ENCODE data around the gene KLK1. TPM values are rescaled to one million over a fixed set of nuclear protein-coding genes. Genes with fewer than 3 reads are reported as not detected.

The KLK1 gene
- polyA plus RNA-seq, 3 donors from 2014 or later: not detected

DNA sequence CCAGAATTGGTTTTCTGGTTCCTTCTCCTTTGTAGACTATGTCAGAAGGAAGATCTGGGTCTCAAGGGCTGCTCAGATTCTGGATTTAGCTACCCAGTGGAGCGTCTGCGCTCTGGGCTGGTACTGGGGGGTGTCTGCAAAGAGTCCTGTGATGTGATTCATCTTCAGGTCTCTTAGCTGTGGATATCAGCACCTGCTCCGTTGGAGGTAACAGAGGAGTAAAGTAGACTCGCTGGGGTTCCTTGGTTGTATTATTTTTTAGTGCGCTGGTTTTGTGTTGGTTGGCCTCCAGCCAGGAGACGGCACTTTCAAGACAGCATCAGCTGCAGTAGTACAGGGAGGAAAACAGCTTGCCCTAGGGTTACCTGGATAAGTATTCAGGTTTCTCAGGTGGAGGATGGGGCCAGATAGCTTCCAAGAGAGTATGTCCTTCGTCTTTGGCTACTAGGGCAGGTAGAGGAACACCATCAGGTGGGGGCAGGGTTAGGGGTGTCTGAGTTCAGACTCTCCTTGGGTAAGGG lies 20.2 kb upstream of the KLK1 start:
- Mint-ChIP-seq H3K4me1 (no peaks in the 10 kb centered on the region), H3K36me3 (peaks cover 0 to 7% (median 0%) of the 10 kb centered on the region in 3 donors), H3K9me3 (peaks cover 0 to 10% (median 3%) of the 10 kb centered on the region in 6 donors), H3K27me3 (ENCODE audit: low read depth in 3 of 3) (peaks cover 1 to 6% (median 2%) of the 10 kb centered on the region in 3 donors), H3K4me3 (no peak overlapping the region), H3K27ac (no peak overlapping the region)
- no peak for DNase-seq

DNA sequence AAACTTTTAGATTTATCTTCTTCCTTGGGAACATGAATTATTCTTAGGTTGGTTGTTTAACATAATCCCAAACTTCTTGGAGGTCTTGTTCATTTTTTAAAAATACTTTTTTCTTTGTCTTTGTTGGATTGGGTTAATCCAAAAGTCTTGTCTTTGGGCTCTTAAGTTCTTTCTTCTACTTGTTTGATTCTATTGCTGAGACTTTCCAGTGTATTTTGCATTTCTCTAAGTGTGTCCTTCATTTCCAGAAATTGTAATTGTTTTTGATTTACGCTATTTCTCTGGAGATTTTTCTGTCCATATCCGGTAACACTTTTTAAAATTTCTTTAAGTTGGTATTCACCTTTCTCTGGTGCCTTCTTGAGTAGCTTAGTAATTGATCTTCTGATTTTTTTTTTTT lies 19.6 kb upstream of the KLK1 start:
- Mint-ChIP-seq H3K9me3 (peaks cover 0 to 10% (median 3%) of the 10 kb centered on the region in 6 donors), H3K4me3 (no peak overlapping the region), H3K36me3 (peaks cover 0 to 7% (median 0%) of the 10 kb centered on the region in 3 donors), H3K4me1 (no peaks in the 10 kb centered on the region), H3K27ac (no peak overlapping the region), H3K27me3 (ENCODE audit: low read depth in 3 of 3) (peaks cover 2 to 6% (median 2%) of the 10 kb centered on the region in 3 donors)
- DNase-seq: no peak

DNA sequence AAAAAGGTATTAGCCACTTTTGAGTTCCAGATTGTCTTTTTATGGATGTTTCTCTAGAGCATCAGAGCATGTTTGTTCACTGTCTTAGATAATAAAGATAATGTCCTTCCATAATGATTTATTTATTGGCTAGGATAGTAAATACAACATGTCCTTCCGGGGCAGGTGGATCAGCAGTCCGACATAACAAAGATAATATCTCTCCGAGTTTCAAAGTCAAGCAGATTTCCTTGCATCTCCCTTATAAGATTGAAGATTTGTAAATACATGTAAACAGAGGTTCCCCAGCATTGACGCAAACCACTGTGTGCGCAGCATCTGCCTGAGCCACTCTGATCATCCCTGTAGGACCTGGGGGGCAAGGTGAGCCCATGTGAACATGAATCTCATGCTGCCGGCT lies 18.5 kb upstream of the KLK1 start:
- H3K36me3 Mint-ChIP-seq: peaks cover 0 to 7% (median 0%) of the 10 kb centered on the region in 3 donors
- peaks cover 3 to 6% (median 4%) of the 10 kb centered on the region in 3 donors for H3K27me3 Mint-ChIP-seq (ENCODE audit: low read depth in 3 of 3)
- peaks cover 0 to 10% (median 3%) of the 10 kb centered on the region in 6 donors for H3K9me3 Mint-ChIP-seq
- DNase-seq: no peak
- H3K27ac Mint-ChIP-seq: no peak overlapping the region
- no peak overlapping the region for H3K4me3 Mint-ChIP-seq
- H3K4me1 Mint-ChIP-seq: peaks cover 0 to 2% of the 10 kb centered on the region in 2 donors

DNA sequence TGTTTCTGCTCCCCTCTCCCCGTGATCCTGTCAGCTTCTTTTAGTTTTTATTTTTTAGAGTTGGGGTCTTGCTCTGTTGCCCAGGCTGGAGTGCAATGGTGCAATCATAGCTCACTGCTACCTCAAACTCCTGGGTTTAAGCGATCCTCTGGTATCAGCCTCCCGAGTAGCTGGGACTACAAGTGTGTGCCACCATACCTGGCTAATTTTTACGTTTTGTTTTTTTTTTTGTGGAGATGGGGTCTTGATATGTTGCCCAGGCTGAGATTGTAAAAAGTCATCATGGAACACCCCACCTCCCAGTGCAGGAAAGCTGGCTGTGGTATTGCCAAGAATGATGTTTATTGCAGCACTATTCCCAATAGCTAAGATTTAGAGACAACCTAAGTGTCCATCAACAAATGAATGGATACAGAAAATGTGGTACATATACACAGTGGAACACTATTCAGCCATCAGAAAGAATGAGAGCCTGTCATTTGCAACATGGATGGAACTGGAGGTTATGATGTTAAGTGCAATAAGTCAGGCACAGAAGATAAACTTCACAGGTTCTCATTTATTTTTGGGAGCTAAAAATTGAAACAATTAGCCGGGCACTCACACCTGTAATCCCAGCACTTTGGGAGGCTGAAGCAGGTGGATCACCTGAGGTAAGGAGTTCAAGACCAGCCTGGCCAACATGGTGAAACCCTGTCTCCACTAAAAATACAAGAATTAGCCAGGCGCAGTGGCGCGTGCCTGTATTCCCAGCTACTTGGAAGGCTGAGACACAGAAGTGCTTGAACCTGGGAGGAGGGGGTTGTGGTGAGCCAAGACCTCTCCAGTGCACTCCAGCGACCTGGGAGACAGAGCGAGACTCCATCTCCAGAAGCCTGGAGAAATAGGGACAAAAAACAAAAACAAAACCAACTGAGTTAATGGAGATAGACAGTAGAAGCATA lies 16.4 kb upstream of the KLK1 start:
- H3K9me3 Mint-ChIP-seq: peaks cover 0 to 10% (median 3%) of the 10 kb centered on the region in 6 donors
- H3K27me3 Mint-ChIP-seq (ENCODE audit: low read depth in 3 of 3): peaks cover 4 to 12% (median 8%) of the 10 kb centered on the region in 3 donors
- peaks cover 0 to 7% (median 0%) of the 10 kb centered on the region in 3 donors for H3K36me3 Mint-ChIP-seq
- DNase-seq: no peak
- no peak overlapping the region for H3K27ac Mint-ChIP-seq
- no peak overlapping the region for H3K4me3 Mint-ChIP-seq
- H3K4me1 Mint-ChIP-seq: peaks cover 12 to 13% of the 10 kb centered on the region in 2 donors

- Mint-ChIP-seq H3K27ac (peak overlapping the region in 1 of 6 donors; percentile 70), H3K4me3 (peak overlapping the region in 1 of 5 donors; percentile 38), H3K4me1 (peaks cover 13% of the 10 kb centered on the region in 2 donors), H3K27me3 (ENCODE audit: low read depth in 3 of 3) (peaks cover 3 to 12% (median 4%) of the 10 kb centered on the region in 3 donors), H3K9me3 (peaks cover 0 to 4% (median under 1%) of the 10 kb centered on the region in 6 donors), H3K36me3 (peaks cover 0 to under 1% (median 0%) of the 10 kb centered on the region in 3 donors)
- no peak for DNase-seq
Observed at GRCh38 chr19:50838239-50838638, 14.7 kb upstream of the KLK1 start.

- no peaks in the 10 kb centered on the region for H3K36me3 Mint-ChIP-seq
- H3K4me1 Mint-ChIP-seq: peaks cover 13% of the 10 kb centered on the region in 2 donors
- no peak for DNase-seq
- peak overlapping the region in 2 of 6 donors; percentile 18 to 31 for H3K27ac Mint-ChIP-seq
- H3K27me3 Mint-ChIP-seq (ENCODE audit: low read depth in 3 of 3): peaks cover 4 to 10% (median 10%) of the 10 kb centered on the region in 3 donors
- peaks cover 0 to 2% (median 0%) of the 10 kb centered on the region in 6 donors for H3K9me3 Mint-ChIP-seq
- peak overlapping the region; percentile 1 to 94 (median 87) for H3K4me3 Mint-ChIP-seq
Observed at GRCh38 chr19:50837300-50837699, 13.7 kb upstream of the KLK1 start.

- peak overlapping the region in 3 of 6 donors; percentile 24 to 78 (median 66) for H3K27ac Mint-ChIP-seq
- peak overlapping the region; percentile 86 to 94 (median 89) for H3K4me3 Mint-ChIP-seq
- peaks cover 13% of the 10 kb centered on the region in 2 donors for H3K4me1 Mint-ChIP-seq
- no peaks in the 10 kb centered on the region for H3K36me3 Mint-ChIP-seq
- peaks cover 0 to 2% (median 0%) of the 10 kb centered on the region in 6 donors for H3K9me3 Mint-ChIP-seq
- no peak for DNase-seq
- H3K27me3 Mint-ChIP-seq (ENCODE audit: low read depth in 3 of 3): peaks cover 4 to 14% (median 10%) of the 10 kb centered on the region in 3 donors
Observed at GRCh38 chr19:50836543-50837195, 13.1 kb upstream of the KLK1 start.

GRCh38 chr19:50835785-50836542 lies 12.4 kb upstream of the KLK1 start:
- peaks cover 4 to 14% (median 10%) of the 10 kb centered on the region in 3 donors for H3K27me3 Mint-ChIP-seq (ENCODE audit: low read depth in 3 of 3)
- H3K9me3 Mint-ChIP-seq: no peaks in the 10 kb centered on the region
- peak overlapping the region; percentile 86 to 94 (median 89) for H3K4me3 Mint-ChIP-seq
- DNase-seq: peak; percentile 67 to 68 (median 67)
- peaks cover 13% of the 10 kb centered on the region in 2 donors for H3K4me1 Mint-ChIP-seq
- H3K27ac Mint-ChIP-seq: peak overlapping the region in 3 of 6 donors; percentile 24 to 78 (median 66)
- no peaks in the 10 kb centered on the region for H3K36me3 Mint-ChIP-seq

DNA sequence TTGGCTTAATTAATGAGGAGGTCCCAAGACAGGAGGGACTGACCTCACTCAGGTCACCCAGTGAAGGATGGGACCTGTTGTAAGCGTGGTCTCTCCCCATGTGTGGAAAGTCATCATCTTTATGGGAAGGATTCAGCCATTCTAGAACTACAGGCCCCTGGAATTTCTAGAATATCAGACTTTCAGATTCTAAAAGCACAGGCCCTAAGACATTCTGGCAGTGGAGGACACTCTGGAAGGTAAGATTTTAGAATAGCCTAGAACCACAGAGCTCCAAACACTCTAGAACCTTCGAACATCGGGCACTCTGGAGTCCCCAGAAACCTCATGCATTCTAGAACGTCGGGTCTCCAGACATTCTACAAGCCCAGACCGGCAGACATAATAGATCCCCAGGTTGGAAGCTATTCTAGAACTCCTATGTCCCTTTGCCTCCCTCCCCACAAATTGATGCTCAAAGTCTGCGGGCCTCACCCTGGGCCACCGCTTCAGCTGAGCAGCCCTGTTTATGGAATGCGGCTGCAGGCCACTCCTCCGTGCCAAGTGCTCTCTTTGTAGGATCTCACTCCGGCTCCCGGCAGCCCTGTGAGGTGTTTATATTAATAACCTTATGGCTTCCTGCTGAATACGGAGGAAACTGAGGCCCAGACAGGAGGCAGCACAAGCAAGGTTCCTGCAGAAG lies 11.7 kb upstream of the KLK1 start:
- peaks cover 4 to 14% (median 10%) of the 10 kb centered on the region in 3 donors for H3K27me3 Mint-ChIP-seq (ENCODE audit: low read depth in 3 of 3)
- DNase-seq: no peak
- H3K27ac Mint-ChIP-seq: peak overlapping the region in 1 of 6 donors; percentile 30
- no peaks in the 10 kb centered on the region for H3K36me3 Mint-ChIP-seq
- H3K9me3 Mint-ChIP-seq: no peaks in the 10 kb centered on the region
- peaks cover 13% of the 10 kb centered on the region in 2 donors for H3K4me1 Mint-ChIP-seq
- H3K4me3 Mint-ChIP-seq: peak overlapping the region; percentile 76 to 94 (median 86)

DNA sequence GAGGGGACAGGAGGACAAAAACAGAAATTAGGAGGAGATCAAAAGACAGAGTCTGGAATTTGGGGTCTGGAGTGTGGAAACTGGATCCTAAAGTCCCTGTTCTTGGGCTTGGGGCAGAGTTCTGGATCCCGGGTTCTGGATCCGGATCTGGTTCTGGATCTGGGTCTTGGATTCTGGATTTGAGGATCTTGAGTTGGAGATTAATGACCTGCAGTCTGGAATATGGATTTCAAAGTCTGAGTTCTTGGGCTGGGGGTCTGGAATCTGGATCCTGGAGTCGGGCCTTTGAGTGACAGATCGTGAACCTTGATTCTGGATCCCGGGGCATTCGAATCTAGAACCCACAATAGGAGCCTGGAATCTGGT lies 10.2 kb upstream of the KLK1 start:
- no peak for DNase-seq
- Mint-ChIP-seq H3K27me3 (ENCODE audit: low read depth in 3 of 3) (peaks cover 3 to 14% (median 12%) of the 10 kb centered on the region in 3 donors), H3K4me3 (peak overlapping the region in 2 of 5 donors; percentile 18 to 36), H3K27ac (no peak overlapping the region), H3K9me3 (peaks cover 0 to 1% (median 0%) of the 10 kb centered on the region in 6 donors), H3K36me3 (no peaks in the 10 kb centered on the region), H3K4me1 (peaks cover 13% of the 10 kb centered on the region in 2 donors)

- no peak for DNase-seq
- no peak within 1 kb of the TSS for H3K27ac Mint-ChIP-seq
- H3K4me1 Mint-ChIP-seq: peaks cover 13% of the 10 kb centered on the region in 2 donors
- no peaks in the 10 kb centered on the region for H3K36me3 Mint-ChIP-seq
- peak within 1 kb of the TSS in 3 of 5 donors; percentile 18 to 58 (median 36) for H3K4me3 Mint-ChIP-seq
- peaks cover 3 to 14% (median 12%) of the 10 kb centered on the region in 3 donors for H3K27me3 Mint-ChIP-seq (ENCODE audit: low read depth in 3 of 3)
- peaks cover 0 to 1% (median 0%) of the 10 kb centered on the region in 6 donors for H3K9me3 Mint-ChIP-seq
Observed at GRCh38 chr19:50833117-50833801, 9.7 kb upstream of the KLK1 start, which contains the start of gene KLK15. KLK15 (minus strand) TSS chr19:50833574; CDS start chr19:50831492, 2,082 bp downstream.

GRCh38 chr19:50832666-50833065 lies 9.1 kb upstream of the KLK1 start:
- Mint-ChIP-seq H3K4me3 (peak overlapping the region in 1 of 5 donors; percentile 58), H3K4me1 (peaks cover 13% of the 10 kb centered on the region in 2 donors), H3K36me3 (no peaks in the 10 kb centered on the region), H3K27ac (no peak overlapping the region), H3K27me3 (ENCODE audit: low read depth in 3 of 3) (peaks cover 2 to 19% (median 12%) of the 10 kb centered on the region in 3 donors), H3K9me3 (peaks cover 0 to 1% (median 0%) of the 10 kb centered on the region in 6 donors)
- no peak for DNase-seq
